ENCODE measurements around the gene TRAK1.
A peak's percentile ranks its signal among the peaks of the same experiment; 100 is the strongest.

Gene TRAK1

GRCh38 chr3:42053476-42053875, 37.7 kb upstream of the TRAK1 start:
- Histone ChIP-seq H3K79me2 (peaks cover 17% of the 10 kb centered on the region), H2AFZ (no peak overlapping the region), H3K4me3 (ENCODE audit: low read depth, low read length) (no peak overlapping the region), H3K9ac (no peak overlapping the region), H3K27me3 (ENCODE audit: control insufficient read depth, insufficient read depth, low read length) (no peaks in the 10 kb centered on the region), H3K4me1 (peaks cover 13% of the 10 kb centered on the region), H3K27ac (no peak overlapping the region), H3K4me2 (ENCODE audit: low read length) (no peak overlapping the region), H3K9me3 (ENCODE audit: control insufficient read depth, low read length) (no peaks in the 10 kb centered on the region), H3K36me3 (ENCODE audit: control insufficient read depth, insufficient read depth, low read length) (no peaks in the 10 kb centered on the region)
- TF ChIP-seq, protein P1, sequence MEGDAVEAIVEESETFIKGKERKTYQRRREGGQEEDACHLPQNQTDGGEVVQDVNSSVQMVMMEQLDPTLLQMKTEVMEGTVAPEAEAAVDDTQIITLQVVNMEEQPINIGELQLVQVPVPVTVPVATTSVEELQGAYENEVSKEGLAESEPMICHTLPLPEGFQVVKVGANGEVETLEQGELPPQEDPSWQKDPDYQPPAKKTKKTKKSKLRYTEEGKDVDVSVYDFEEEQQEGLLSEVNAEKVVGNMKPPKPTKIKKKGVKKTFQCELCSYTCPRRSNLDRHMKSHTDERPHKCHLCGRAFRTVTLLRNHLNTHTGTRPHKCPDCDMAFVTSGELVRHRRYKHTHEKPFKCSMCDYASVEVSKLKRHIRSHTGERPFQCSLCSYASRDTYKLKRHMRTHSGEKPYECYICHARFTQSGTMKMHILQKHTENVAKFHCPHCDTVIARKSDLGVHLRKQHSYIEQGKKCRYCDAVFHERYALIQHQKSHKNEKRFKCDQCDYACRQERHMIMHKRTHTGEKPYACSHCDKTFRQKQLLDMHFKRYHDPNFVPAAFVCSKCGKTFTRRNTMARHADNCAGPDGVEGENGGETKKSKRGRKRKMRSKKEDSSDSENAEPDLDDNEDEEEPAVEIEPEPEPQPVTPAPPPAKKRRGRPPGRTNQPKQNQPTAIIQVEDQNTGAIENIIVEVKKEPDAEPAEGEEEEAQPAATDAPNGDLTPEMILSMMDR (IDR thresholded peaks at IDR 0.05) = no peak

GRCh38 chr3:42055291-42055690, 35.9 kb upstream of the TRAK1 start:
- Histone ChIP-seq H3K36me3 (ENCODE audit: control insufficient read depth, insufficient read depth, low read length) (no peaks in the 10 kb centered on the region), H3K9me3 (ENCODE audit: control insufficient read depth, low read length) (no peaks in the 10 kb centered on the region), H2AFZ (no peak overlapping the region), H3K79me2 (peaks cover 14% of the 10 kb centered on the region), H3K4me1 (peaks cover 13% of the 10 kb centered on the region), H3K9ac (no peak overlapping the region), H3K27ac (no peak overlapping the region), H3K27me3 (ENCODE audit: control insufficient read depth, insufficient read depth, low read length) (no peaks in the 10 kb centered on the region), H3K4me3 (ENCODE audit: low read depth, low read length) (no peak overlapping the region), H3K4me2 (ENCODE audit: low read length) (no peak overlapping the region)
- TF ChIP-seq, protein P1 (IDR thresholded peaks at IDR 0.05) = no peak

GRCh38 chr3:42056840-42057239, 34.3 kb upstream of the TRAK1 start:
- H3K27ac ChIP-seq = peak overlapping the region; percentile 66
- TF ChIP-seq, protein P1 (IDR thresholded peaks at IDR 0.05) = no peak
- H3K27me3 ChIP-seq (ENCODE audit: control insufficient read depth, insufficient read depth, low read length) = no peaks in the 10 kb centered on the region
- no peak overlapping the region for H3K4me3 ChIP-seq (ENCODE audit: low read depth, low read length)
- no peak overlapping the region for H2AFZ ChIP-seq
- no peak overlapping the region for H3K9ac ChIP-seq
- H3K4me1 ChIP-seq = peaks cover 19% of the 10 kb centered on the region
- peaks cover 14% of the 10 kb centered on the region for H3K79me2 ChIP-seq
- H3K36me3 ChIP-seq (ENCODE audit: control insufficient read depth, insufficient read depth, low read length) = no peaks in the 10 kb centered on the region
- no peaks in the 10 kb centered on the region for H3K9me3 ChIP-seq (ENCODE audit: control insufficient read depth, low read length)
- peak overlapping the region; percentile 40 for H3K4me2 ChIP-seq (ENCODE audit: low read length)

DNA sequence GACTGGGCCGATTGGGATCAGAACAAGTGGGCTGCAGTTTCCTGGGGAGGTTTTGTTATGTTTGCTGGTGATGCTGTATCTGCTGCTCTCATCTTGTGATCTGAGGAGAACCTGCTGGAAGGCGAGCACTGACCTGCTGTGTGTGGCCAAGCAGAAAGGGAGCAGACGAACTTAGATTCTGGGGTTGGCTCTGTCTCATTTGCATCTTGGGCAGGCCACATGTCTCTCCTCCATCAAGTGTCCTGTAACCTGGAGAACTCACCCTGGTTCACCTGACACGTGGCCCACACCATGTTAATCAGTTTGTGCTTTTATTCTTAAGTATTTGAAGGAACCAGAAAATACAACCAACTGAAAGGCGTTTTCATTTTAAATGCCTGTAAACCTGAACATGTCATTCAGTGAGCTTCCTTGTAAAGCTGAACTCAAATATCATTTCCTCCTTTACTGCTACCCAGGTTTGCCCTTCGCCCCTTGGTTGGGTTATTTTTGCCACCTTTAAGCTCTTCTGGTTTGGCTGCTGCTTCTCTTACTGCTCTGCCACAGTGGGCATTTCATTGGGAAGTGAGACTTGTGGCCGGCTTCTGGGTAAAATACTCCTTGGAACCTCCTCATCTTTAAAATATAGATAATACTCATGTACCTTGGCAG, 33.5 kb upstream of the TRAK1 start:
- TF ChIP-seq, protein P1 (IDR thresholded peaks at IDR 0.05) = no peak
- no peak overlapping the region for H3K9ac ChIP-seq
- peak overlapping the region; percentile 66 for H3K27ac ChIP-seq
- peak overlapping the region; percentile 30 for H2AFZ ChIP-seq
- H3K4me1 ChIP-seq = peaks cover 23% of the 10 kb centered on the region
- no peaks in the 10 kb centered on the region for H3K9me3 ChIP-seq (ENCODE audit: control insufficient read depth, low read length)
- H3K79me2 ChIP-seq = peaks cover 17% of the 10 kb centered on the region
- H3K4me3 ChIP-seq (ENCODE audit: low read depth, low read length) = no peak overlapping the region
- no peaks in the 10 kb centered on the region for H3K27me3 ChIP-seq (ENCODE audit: control insufficient read depth, insufficient read depth, low read length)
- H3K36me3 ChIP-seq (ENCODE audit: control insufficient read depth, insufficient read depth, low read length) = no peaks in the 10 kb centered on the region
- H3K4me2 ChIP-seq (ENCODE audit: low read length) = peak overlapping the region; percentile 40

All from parathyroid adenoma (tissue), 2 donors.